ENCODE data around the gene IER3. TPM values are rescaled to one million over a fixed set of nuclear protein-coding genes. Genes with fewer than 3 reads are reported as not detected.

IER3 gene
- polyA plus RNA-seq, 2 of the 4 experiments (the other 2 are of a cell fraction): 104 to 202 TPM

DNA sequence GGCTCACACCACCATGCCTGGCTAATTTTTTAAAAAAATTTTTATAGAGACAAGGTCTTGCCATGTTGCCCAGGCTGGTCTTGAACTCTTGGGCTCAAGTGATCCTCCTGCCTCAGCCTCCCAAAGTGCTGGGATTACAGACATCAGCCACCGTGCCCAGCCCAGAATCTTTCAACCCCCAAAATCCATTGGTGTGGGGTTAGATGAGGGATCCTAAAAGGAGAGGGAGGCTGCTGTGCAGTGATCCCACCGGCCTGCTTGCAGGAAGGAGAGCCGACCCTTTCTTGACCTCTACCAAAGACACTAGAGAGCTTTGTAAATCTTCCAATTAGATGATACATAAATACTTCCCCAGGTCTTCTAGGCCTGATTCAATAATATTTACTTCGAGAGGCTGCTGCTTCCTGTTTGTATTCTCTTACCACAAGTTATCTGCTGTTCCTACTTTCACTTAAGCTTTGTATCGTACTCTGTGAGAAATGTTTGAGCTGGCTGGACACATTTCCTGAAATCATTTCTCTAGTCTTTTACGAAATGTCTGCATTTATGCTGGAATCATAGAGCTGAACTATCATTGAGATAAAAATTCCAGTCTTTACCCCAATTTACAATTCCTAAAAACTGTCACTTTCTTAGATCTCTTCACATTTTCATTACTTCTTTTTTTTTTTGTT, 49.3 kb upstream of the IER3 start:
- Histone ChIP-seq H3K4me1 (no peaks in the 10 kb centered on the region), H3K9me3 (no peaks in the 10 kb centered on the region), H3K4me2 (peak overlapping the region; percentile 25; the same call in 2 of the 3 replicates), H3K27ac (peak overlapping the region; percentile 38 to 58), H3K4me3 (no peak overlapping the region)
- DNase-seq (ENCODE audit: low read depth in 1 of 2, low spot score in 1 of 2): no peak
- WGBS (ENCODE audit: missing lambda C conversion rate): 57% methylated on average over 6 of the region's 6 CpGs
- CTCF ChIA-PET: interaction anchor here (0.7 to 1.4 kb wide), 5 partner anchors 16 to 286 kb away, joined by 3 to 6 read pairs (median 3); no protein-coding TSS in a partner anchor
- no peak for FAIRE-seq
- TF ChIP-seq GATA3 (IDR thresholded peaks at IDR 0.05; ENCODE audit: borderline replicate concordance): no peak
- no peak for TF ChIP-seq CBX2 (IDR thresholded peaks at IDR 0.05; ENCODE audit: borderline replicate concordance, low read depth)
- no peak for TF ChIP-seq RFX5 (IDR thresholded peaks at IDR 0.05)
- no peak for TF ChIP-seq POLR2A (IDR thresholded peaks at IDR 0.05; ENCODE audit: low read length)
- no peak for TF ChIP-seq NPAS2 (CRISPR knock-in tag; IDR thresholded peaks at IDR 0.05; ENCODE audit: borderline replicate concordance)
- TF ChIP-seq, protein P1, sequence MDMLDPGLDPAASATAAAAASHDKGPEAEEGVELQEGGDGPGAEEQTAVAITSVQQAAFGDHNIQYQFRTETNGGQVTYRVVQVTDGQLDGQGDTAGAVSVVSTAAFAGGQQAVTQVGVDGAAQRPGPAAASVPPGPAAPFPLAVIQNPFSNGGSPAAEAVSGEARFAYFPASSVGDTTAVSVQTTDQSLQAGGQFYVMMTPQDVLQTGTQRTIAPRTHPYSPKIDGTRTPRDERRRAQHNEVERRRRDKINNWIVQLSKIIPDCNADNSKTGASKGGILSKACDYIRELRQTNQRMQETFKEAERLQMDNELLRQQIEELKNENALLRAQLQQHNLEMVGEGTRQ (IDR thresholded peaks at IDR 0.05): no peak
- TF ChIP-seq MYC (IDR thresholded peaks at IDR 0.05; ENCODE audit: borderline replicate concordance, low read length): no peak
- TF ChIP-seq, protein P2, sequence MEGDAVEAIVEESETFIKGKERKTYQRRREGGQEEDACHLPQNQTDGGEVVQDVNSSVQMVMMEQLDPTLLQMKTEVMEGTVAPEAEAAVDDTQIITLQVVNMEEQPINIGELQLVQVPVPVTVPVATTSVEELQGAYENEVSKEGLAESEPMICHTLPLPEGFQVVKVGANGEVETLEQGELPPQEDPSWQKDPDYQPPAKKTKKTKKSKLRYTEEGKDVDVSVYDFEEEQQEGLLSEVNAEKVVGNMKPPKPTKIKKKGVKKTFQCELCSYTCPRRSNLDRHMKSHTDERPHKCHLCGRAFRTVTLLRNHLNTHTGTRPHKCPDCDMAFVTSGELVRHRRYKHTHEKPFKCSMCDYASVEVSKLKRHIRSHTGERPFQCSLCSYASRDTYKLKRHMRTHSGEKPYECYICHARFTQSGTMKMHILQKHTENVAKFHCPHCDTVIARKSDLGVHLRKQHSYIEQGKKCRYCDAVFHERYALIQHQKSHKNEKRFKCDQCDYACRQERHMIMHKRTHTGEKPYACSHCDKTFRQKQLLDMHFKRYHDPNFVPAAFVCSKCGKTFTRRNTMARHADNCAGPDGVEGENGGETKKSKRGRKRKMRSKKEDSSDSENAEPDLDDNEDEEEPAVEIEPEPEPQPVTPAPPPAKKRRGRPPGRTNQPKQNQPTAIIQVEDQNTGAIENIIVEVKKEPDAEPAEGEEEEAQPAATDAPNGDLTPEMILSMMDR (IDR thresholded peaks at IDR 0.05): no peak
- TF ChIP-seq TFCP2L1 (CRISPR knock-in tag; IDR thresholded peaks at IDR 0.05): no peak
- TF ChIP-seq ZC3H11A (IDR thresholded peaks at IDR 0.05): no peak
- TF ChIP-seq, protein P3, sequence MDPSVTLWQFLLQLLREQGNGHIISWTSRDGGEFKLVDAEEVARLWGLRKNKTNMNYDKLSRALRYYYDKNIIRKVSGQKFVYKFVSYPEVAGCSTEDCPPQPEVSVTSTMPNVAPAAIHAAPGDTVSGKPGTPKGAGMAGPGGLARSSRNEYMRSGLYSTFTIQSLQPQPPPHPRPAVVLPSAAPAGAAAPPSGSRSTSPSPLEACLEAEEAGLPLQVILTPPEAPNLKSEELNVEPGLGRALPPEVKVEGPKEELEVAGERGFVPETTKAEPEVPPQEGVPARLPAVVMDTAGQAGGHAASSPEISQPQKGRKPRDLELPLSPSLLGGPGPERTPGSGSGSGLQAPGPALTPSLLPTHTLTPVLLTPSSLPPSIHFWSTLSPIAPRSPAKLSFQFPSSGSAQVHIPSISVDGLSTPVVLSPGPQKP (IDR thresholded peaks at IDR 0.05; ENCODE audit: low read depth, low read length): no peak
- TF ChIP-seq, protein P4, sequence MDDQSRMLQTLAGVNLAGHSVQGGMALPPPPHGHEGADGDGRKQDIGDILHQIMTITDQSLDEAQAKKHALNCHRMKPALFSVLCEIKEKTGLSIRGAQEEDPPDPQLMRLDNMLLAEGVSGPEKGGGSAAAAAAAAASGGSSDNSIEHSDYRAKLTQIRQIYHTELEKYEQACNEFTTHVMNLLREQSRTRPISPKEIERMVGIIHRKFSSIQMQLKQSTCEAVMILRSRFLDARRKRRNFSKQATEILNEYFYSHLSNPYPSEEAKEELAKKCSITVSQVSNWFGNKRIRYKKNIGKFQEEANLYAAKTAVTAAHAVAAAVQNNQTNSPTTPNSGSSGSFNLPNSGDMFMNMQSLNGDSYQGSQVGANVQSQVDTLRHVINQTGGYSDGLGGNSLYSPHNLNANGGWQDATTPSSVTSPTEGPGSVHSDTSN (IDR thresholded peaks at IDR 0.05): no peak
- no peak for TF ChIP-seq ZNF302 (CRISPR knock-in tag; IDR thresholded peaks at IDR 0.05)
- TF ChIP-seq CBX8 (IDR thresholded peaks at IDR 0.05): no peak
- peak in 1 of 2 experiments; percentile 23; a peak in 2 of 6 replicates for ATAC-seq
- POLR2A ChIA-PET: interaction anchor here (1.1 kb wide), 1 partner anchor 12 kb away, joined by 3 read pairs; no protein-coding TSS in a partner anchor

DNA sequence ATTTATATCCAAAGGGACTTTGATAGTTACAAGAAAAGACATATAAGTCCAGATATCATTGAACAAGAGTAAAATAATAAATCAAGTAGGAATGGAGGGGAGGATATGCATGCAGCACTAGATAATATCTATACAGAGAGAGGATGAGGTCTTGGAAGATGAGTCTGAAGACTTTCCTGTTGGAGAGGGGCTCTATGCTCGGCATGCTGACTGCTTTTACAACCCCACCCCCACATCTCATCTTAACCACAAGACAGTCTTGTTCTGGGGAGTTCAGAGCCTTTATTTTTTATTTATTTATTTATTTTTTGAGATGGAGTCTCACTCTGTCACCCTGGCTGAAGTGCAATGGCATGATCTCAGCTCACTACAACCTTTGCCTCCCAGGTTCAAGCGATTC, 48.4 kb upstream of the IER3 start:
- Histone ChIP-seq H3K27ac (no peak overlapping the region), H3K4me1 (peaks cover 4% of the 10 kb centered on the region; the same call in 1 of the 3 replicates), H3K4me3 (no peak overlapping the region), H3K9me3 (no peaks in the 10 kb centered on the region), H3K4me2 (no peak overlapping the region)
- DNase-seq (ENCODE audit: low read depth in 1 of 2, low spot score in 1 of 2) (no peak), FAIRE-seq (no peak), ATAC-seq (no peak)
- TF ChIP-seq, protein P5, sequence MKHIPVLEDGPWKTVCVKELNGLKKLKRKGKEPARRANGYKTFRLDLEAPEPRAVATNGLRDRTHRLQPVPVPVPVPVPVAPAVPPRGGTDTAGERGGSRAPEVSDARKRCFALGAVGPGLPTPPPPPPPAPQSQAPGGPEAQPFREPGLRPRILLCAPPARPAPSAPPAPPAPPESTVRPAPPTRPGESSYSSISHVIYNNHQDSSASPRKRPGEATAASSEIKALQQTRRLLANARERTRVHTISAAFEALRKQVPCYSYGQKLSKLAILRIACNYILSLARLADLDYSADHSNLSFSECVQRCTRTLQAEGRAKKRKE (CRISPR knock-in tag; IDR thresholded peaks at IDR 0.05; ENCODE audit: low read depth): no peak
- no peak for TF ChIP-seq CEBPB (IDR thresholded peaks at IDR 0.05)
- TF ChIP-seq, protein P6, sequence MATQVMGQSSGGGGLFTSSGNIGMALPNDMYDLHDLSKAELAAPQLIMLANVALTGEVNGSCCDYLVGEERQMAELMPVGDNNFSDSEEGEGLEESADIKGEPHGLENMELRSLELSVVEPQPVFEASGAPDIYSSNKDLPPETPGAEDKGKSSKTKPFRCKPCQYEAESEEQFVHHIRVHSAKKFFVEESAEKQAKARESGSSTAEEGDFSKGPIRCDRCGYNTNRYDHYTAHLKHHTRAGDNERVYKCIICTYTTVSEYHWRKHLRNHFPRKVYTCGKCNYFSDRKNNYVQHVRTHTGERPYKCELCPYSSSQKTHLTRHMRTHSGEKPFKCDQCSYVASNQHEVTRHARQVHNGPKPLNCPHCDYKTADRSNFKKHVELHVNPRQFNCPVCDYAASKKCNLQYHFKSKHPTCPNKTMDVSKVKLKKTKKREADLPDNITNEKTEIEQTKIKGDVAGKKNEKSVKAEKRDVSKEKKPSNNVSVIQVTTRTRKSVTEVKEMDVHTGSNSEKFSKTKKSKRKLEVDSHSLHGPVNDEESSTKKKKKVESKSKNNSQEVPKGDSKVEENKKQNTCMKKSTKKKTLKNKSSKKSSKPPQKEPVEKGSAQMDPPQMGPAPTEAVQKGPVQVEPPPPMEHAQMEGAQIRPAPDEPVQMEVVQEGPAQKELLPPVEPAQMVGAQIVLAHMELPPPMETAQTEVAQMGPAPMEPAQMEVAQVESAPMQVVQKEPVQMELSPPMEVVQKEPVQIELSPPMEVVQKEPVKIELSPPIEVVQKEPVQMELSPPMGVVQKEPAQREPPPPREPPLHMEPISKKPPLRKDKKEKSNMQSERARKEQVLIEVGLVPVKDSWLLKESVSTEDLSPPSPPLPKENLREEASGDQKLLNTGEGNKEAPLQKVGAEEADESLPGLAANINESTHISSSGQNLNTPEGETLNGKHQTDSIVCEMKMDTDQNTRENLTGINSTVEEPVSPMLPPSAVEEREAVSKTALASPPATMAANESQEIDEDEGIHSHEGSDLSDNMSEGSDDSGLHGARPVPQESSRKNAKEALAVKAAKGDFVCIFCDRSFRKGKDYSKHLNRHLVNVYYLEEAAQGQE (IDR thresholded peaks at IDR 0.05): no peak
- CTCF ChIA-PET: interaction anchor here (1.6 kb wide), 1 partner anchor 62 kb away, joined by 4 read pairs; no protein-coding TSS in a partner anchor
- 80% methylated on average over 2 of the region's 2 CpGs for WGBS (ENCODE audit: missing lambda C conversion rate)
- POLR2A ChIA-PET: no interaction called here
